Measurements from ENCODE around the gene NOL12.

DNA sequence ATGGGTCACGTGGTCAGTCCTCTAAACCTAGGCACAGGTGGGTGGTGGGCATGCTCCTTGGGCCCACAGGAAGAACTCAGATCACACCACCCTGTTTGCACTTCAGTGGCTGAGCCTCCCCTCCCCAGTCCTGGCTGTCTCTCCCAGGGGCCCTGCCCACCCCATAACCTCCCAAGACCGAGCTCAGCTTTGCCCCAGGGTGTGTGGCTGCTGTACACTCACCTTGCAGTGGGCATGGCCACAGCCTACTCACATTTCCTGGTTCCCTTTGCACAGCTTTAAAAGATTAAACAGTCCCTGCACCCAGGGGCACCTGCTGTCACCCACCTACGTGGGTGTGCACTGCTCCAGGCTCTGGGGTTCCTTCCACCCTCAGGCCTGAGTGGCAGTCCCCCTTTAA is 24.5 kb downstream of the NOL12 start:
- TF ChIP-seq CTCF (tag by site-specific recombination; IDR thresholded peaks at IDR 0.05) = no peak
- TF ChIP-seq SALL2 (tag by site-specific recombination; IDR thresholded peaks at IDR 0.05; ENCODE audit: borderline replicate concordance) = no peak
